ENCODE results near the gene PTGES3L. TPM values are rescaled to one million over a fixed set of nuclear protein-coding genes. Genes with fewer than 3 reads are reported as not detected.
A peak's percentile ranks its signal among the peaks of the same experiment; 100 is the strongest.

The PTGES3L gene
- total and polyA plus RNA-seq, 2 of the 13 experiments (the other 11 are each of a cell fraction or from before 2014, with no cell fraction given): 1.2 to 2.9 TPM

DNA sequence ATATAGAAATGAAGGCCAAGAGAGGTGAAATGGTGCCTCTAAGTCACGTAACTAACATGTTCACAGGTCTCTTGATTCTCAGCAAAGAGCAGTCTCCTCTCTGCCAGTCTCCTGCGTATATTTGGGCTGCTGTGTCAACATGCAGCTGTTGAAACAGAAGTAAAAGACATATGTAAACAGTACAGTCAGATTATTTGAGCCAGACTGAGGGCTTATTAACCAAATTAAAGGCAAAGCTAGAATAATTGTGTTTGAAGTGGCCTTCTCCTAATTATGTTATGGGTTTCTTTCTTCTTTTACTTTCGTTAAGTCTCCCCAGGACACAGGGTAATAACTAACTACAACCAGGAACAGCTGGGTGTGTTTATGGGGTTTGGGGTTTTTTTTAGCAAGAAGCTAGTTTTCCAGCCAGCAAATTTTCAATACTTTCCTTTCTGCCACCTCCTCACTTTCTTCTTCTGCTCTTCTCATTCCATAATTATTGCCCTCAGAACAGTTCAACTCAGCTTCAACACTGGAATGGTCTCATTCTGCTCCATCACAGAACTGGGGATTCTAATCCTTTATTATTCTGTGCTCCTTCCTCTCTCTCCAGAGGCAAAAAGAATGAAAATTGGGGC, 60.9 kb downstream of the PTGES3L start (continued):
- TF ChIP-seq ZNF687 (CRISPR knock-in tag; IDR thresholded peaks at IDR 0.05) (no peak), KLF11 (CRISPR knock-in tag; IDR thresholded peaks at IDR 0.05) (0 out of 2 replicates have a peak, but pooled peaks have one; percentile 42), MAX (IDR thresholded peaks at IDR 0.05) (peak; percentile 37; the same call in 1 of the 2 replicates), TCF7 (IDR thresholded peaks at IDR 0.05; ENCODE audit: low read depth) (peak; percentile 48; the same call in 1 of the 2 replicates), RCOR2 (CRISPR knock-in tag; IDR thresholded peaks at IDR 0.05) (0 out of 2 replicates have a peak, but pooled peaks have one; percentile 60), ZNF503 (CRISPR knock-in tag; IDR thresholded peaks at IDR 0.05) (peak; percentile 32; the same call in 1 of the 2 replicates), TEAD3 (CRISPR knock-in tag; optimal IDR thresholded peaks at IDR 0.05; ENCODE audit: borderline replicate concordance) (peak; percentile 50), CREM (IDR thresholded peaks at IDR 0.05) (peak; percentile 74), CREM (CRISPR knock-in tag; IDR thresholded peaks at IDR 0.05) (no peak), GABPA (IDR thresholded peaks at IDR 0.05; ENCODE audit: low read depth, low read length) (no peak), GABPA (CRISPR knock-in tag; IDR thresholded peaks at IDR 0.05; ENCODE audit: low read depth) (peak; percentile 34; the same call in 1 of the 2 replicates), SIN3A (IDR thresholded peaks at IDR 0.05; ENCODE audit: borderline replicate concordance, low read depth, low read length) (0 out of 2 replicates have a peak, but pooled peaks have one; percentile 25), TBX3 (IDR thresholded peaks at IDR 0.05; ENCODE audit: borderline replicate concordance) (peak; percentile 29; the same call in 1 of the 2 replicates), NR2F6 (IDR thresholded peaks at IDR 0.05) (0 out of 2 replicates have a peak, but pooled peaks have one; percentile 16), NR2F6 (CRISPR knock-in tag; IDR thresholded peaks at IDR 0.05) (peak; percentile 55), GATAD1 (CRISPR knock-in tag; IDR thresholded peaks at IDR 0.05) (peak; percentile 44; the same call in 1 of the 2 replicates), HNRNPLL (IDR thresholded peaks at IDR 0.05; ENCODE audit: low read depth, low read length, poor library complexity, severe bottlenecking) (no peak), KMT2A (CRISPR knock-in tag; IDR thresholded peaks at IDR 0.05) (0 out of 2 replicates have a peak, but pooled peaks have one; percentile 36), ZNF891 (CRISPR knock-in tag; IDR thresholded peaks at IDR 0.05) (no peak), ZNF747 (CRISPR knock-in tag; IDR thresholded peaks at IDR 0.05; ENCODE audit: borderline replicate concordance) (no peak)
- TF ChIP-seq, protein P1, sequence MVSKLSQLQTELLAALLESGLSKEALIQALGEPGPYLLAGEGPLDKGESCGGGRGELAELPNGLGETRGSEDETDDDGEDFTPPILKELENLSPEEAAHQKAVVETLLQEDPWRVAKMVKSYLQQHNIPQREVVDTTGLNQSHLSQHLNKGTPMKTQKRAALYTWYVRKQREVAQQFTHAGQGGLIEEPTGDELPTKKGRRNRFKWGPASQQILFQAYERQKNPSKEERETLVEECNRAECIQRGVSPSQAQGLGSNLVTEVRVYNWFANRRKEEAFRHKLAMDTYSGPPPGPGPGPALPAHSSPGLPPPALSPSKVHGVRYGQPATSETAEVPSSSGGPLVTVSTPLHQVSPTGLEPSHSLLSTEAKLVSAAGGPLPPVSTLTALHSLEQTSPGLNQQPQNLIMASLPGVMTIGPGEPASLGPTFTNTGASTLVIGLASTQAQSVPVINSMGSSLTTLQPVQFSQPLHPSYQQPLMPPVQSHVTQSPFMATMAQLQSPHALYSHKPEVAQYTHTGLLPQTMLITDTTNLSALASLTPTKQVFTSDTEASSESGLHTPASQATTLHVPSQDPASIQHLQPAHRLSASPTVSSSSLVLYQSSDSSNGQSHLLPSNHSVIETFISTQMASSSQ (IDR thresholded peaks at IDR 0.05; ENCODE audit: low read depth): peak; percentile 46; the same call in 1 of the 2 replicates
- TF ChIP-seq, protein P1 (CRISPR knock-in tag; IDR thresholded peaks at IDR 0.05; ENCODE audit: borderline replicate concordance): no peak

Measured in HepG2 (cell line).